Astrocyte (in vitro differentiated cells and primary cell): ENCODE results near the gene BAHCC1. TPM values are rescaled to one million over a fixed set of nuclear protein-coding genes. Genes with fewer than 3 reads are reported as not detected.

Source experiments
- DNase-seq: peaks from one replicate; pipeline ENCODE4 v3.0.0-alpha.2; 2010; ENCODE audit warnings: low read depth
- FAIRE-seq: peaks from 2 replicates; lab custom pipeline; 2011; peaks lifted over from hg19 to GRCh38; lab: Jason Lieb, UNC
- H2AFZ ChIP-seq: 2 replicates; pipeline ENCODE4 v1.6.0; 2012; ENCODE audit warnings: low read depth, low read length, inconsistent platforms
- H3K27ac ChIP-seq: 2 replicates; pipeline ENCODE4 v1.5.1; 2011; ENCODE audit warnings: low read depth, low read length, inconsistent platforms
- H3K27me3 ChIP-seq: 2 replicates; pipeline ENCODE4 v1.6.0; 2011; ENCODE audit warnings: low read length, inconsistent platforms; ENCODE audit not compliant: insufficient read depth
- H3K36me3 ChIP-seq: 2 replicates; pipeline ENCODE4 v1.5.1; 2011; ENCODE audit warnings: low read length, inconsistent platforms; ENCODE audit not compliant: insufficient read depth
- H3K4me1 ChIP-seq: 2 replicates; pipeline ENCODE4 v1.5.1; 2011; ENCODE audit warnings: low read length, inconsistent platforms; ENCODE audit not compliant: insufficient read depth
- H3K4me2 ChIP-seq: 2 replicates; pipeline ENCODE4 v1.6.0; 2012; ENCODE audit warnings: low read length, inconsistent platforms
- H3K4me3 ChIP-seq: 2 replicates; pipeline ENCODE4 v1.5.1; 2011; ENCODE audit warnings: low read depth, mild to moderate bottlenecking, low read length, inconsistent platforms; ENCODE audit not compliant: insufficient read depth
- H3K79me2 ChIP-seq: 2 replicates; pipeline ENCODE4 v1.6.0; 2012; ENCODE audit warnings: mild to moderate bottlenecking, low read length, inconsistent platforms; ENCODE audit not compliant: insufficient read depth
- H3K9ac ChIP-seq: 2 replicates; pipeline ENCODE4 v1.6.0; 2012; ENCODE audit warnings: mild to moderate bottlenecking, low read length, inconsistent platforms
- H3K9me3 ChIP-seq: 2 replicates; pipeline ENCODE4 v1.5.1; 2012; ENCODE audit warnings: low read depth, mild to moderate bottlenecking, low read length, inconsistent platforms; ENCODE audit not compliant: insufficient read depth
- H4K20me1 ChIP-seq: 2 replicates; pipeline ENCODE4 v1.6.0; 2012; ENCODE audit warnings: low read length, inconsistent platforms; ENCODE audit not compliant: insufficient read depth
- H3K27ac Mint-ChIP-seq: one replicate; pipeline ENCODE4 v1.8.0; 2021; ENCODE audit warnings: mild to moderate bottlenecking, mixed read lengths; ENCODE audit not compliant: unreplicated experiment
- H3K27me3 Mint-ChIP-seq: one replicate; pipeline ENCODE4 v1.8.0; 2021; ENCODE audit warnings: low read depth, mixed read lengths; ENCODE audit not compliant: unreplicated experiment
- H3K36me3 Mint-ChIP-seq: one replicate; pipeline ENCODE4 v1.8.0; 2021; ENCODE audit warnings: low read depth, mixed read lengths; ENCODE audit not compliant: unreplicated experiment
- H3K4me1 Mint-ChIP-seq: one replicate; pipeline ENCODE4 v1.8.0; 2021; ENCODE audit warnings: low read depth, mixed read lengths; ENCODE audit not compliant: unreplicated experiment
- H3K4me3 Mint-ChIP-seq: one replicate; pipeline ENCODE4 v1.8.0; 2021; ENCODE audit warnings: mild to moderate bottlenecking, moderate library complexity, mixed read lengths; ENCODE audit not compliant: unreplicated experiment
- H3K9me3 Mint-ChIP-seq: one replicate; pipeline ENCODE4 v1.8.0; 2021; ENCODE audit warnings: mild to moderate bottlenecking, mixed read lengths; ENCODE audit not compliant: unreplicated experiment
- EZH2 ChIP-seq: IDR thresholded peaks from 2 replicates; pipeline ENCODE4 v1.6.1; 2012; ENCODE audit warnings: mild to moderate bottlenecking, low read length, inconsistent platforms; ENCODE audit not compliant: insufficient read depth
- total RNA-seq: library from RNA; stranded (reverse); gene quantifications from 2 replicates; pipeline ENCODE4 v1.2.1, GENCODE V29; 2021
- TF ChIP-seq, protein P1 (sequence below): IDR thresholded peaks from 2 replicates; pipeline ENCODE4 v1.5.1; 2011; ENCODE audit warnings: low read depth, mild to moderate bottlenecking, inconsistent platforms, low read length, moderate library complexity; ENCODE audit not compliant: insufficient read depth

The BAHCC1 gene
- total RNA-seq, 1 donor from 2014 or later: 18.5 TPM

DNA sequence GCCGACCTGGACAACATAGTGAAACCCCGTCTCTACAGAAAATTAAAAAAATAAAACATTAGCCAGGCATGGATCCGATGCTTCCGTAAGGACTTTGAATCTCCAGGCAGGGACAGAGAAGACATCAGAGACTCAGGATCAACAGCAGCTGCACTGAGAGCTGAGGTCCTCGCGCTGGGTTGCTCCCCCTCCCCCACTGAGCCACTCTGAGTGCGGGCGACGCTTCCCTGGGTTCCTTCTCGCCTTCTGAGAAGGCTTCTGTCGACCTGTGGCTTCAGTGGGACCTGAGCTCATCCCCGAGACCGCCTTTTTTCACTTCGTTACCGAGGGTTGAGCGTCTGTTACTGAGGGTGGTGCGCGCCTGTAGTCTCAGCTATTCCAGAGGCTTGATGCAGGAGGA lies 96.9 kb downstream of the BAHCC1 start:
- Histone ChIP-seq H3K4me1 (peaks cover 3% of the 10 kb centered on the region), H3K36me3 (no peaks in the 10 kb centered on the region), H3K4me3 (no peak overlapping the region), H3K27me3 (peaks cover 16% of the 10 kb centered on the region), H2AFZ (no peak overlapping the region), H3K9ac (no peak overlapping the region), H3K9me3 (no peaks in the 10 kb centered on the region), H3K27ac (no peak overlapping the region), H3K79me2 (no peaks in the 10 kb centered on the region), H3K4me2 (no peak overlapping the region), H4K20me1 (no peaks in the 10 kb centered on the region)
- H3K4me3 Mint-ChIP-seq: no peak overlapping the region
- TF ChIP-seq, protein P1, sequence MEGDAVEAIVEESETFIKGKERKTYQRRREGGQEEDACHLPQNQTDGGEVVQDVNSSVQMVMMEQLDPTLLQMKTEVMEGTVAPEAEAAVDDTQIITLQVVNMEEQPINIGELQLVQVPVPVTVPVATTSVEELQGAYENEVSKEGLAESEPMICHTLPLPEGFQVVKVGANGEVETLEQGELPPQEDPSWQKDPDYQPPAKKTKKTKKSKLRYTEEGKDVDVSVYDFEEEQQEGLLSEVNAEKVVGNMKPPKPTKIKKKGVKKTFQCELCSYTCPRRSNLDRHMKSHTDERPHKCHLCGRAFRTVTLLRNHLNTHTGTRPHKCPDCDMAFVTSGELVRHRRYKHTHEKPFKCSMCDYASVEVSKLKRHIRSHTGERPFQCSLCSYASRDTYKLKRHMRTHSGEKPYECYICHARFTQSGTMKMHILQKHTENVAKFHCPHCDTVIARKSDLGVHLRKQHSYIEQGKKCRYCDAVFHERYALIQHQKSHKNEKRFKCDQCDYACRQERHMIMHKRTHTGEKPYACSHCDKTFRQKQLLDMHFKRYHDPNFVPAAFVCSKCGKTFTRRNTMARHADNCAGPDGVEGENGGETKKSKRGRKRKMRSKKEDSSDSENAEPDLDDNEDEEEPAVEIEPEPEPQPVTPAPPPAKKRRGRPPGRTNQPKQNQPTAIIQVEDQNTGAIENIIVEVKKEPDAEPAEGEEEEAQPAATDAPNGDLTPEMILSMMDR: no peak
- TF ChIP-seq EZH2: no peak
- peaks cover 5% of the 10 kb centered on the region for H3K4me1 Mint-ChIP-seq
- no peaks in the 10 kb centered on the region for H3K9me3 Mint-ChIP-seq
- FAIRE-seq (no peak), DNase-seq (no peak)
- H3K27me3 Mint-ChIP-seq: peaks cover 45% of the 10 kb centered on the region
- no peaks in the 10 kb centered on the region for H3K36me3 Mint-ChIP-seq
- H3K27ac Mint-ChIP-seq: no peak overlapping the region

DNA sequence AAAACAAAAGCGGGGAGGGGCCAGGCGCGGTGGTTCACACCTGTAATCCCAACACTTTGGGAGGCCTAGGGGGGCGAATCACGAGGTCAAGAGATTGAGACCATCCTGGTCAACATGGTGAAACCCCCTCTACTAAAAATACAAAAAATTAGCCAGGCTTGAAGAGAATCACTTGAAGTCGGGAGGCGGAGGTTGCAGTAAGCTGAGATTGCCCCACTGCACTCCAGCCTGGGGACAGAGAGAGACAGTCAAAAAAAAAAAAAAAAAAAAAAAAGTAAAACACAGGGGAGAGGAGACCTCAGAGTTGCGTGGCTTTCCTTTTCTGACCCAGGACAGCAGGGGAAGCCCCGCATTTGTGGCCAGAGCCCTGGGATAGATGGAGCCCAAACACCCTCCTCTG lies 97.4 kb downstream of the BAHCC1 start:
- Mint-ChIP-seq H3K36me3 (no peaks in the 10 kb centered on the region), H3K27ac (no peak overlapping the region), H3K4me1 (peaks cover 5% of the 10 kb centered on the region), H3K27me3 (peaks cover 44% of the 10 kb centered on the region), H3K4me3 (no peak overlapping the region), H3K9me3 (no peaks in the 10 kb centered on the region)
- no peaks in the 10 kb centered on the region for H3K79me2 ChIP-seq
- peaks cover 16% of the 10 kb centered on the region for H3K27me3 ChIP-seq
- no peaks in the 10 kb centered on the region for H3K36me3 ChIP-seq
- no peak overlapping the region for H3K4me3 ChIP-seq
- FAIRE-seq (no peak), DNase-seq (no peak)
- no peaks in the 10 kb centered on the region for H4K20me1 ChIP-seq
- peaks cover under 1% of the 10 kb centered on the region for H3K4me1 ChIP-seq
- no peak overlapping the region for H3K9ac ChIP-seq
- no peak overlapping the region for H3K27ac ChIP-seq
- H3K9me3 ChIP-seq: no peaks in the 10 kb centered on the region
- no peak overlapping the region for H3K4me2 ChIP-seq
- H2AFZ ChIP-seq: no peak overlapping the region
- TF ChIP-seq, protein P1: no peak
- no peak for TF ChIP-seq EZH2

DNA sequence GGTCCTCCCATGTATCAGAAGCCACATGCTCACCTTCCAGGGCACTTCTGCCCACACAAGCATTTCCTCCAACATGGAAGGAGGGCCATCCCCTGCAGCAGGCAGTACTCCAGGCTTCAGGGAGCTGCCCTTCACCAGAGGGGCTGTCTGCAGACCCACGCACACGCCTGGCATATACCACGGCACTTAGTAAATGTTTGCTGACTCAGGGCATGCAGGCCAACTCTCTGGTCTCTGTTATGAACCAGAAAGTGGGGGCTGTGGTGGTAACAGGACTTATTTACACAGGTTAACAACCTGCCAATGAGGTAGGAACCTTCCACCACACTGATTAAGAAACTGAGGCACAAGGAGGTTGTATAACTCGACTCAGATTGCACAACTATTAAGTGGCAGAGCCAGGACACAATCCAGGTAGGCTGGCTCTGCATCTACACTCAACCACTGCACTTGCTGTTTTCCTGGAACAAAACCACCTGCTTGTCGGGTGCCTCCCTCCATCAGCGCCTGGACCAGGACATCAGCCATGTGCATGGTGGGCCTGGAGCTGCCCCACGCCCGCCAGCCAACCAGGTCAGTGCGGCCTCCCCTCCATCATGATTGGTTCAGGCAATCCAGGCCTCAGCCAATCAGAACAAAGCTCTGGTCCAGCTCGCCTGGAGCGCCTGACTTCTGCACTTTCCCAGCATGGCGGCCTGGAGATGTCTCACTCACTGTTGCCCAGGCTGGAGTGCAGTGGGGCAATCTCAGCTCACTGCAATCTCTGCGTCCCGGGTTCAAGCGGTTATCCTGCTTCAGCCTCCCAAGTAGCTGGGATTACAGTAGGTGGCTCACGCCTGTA lies 98.2 kb downstream of the BAHCC1 start:
- H3K4me2 ChIP-seq: no peak overlapping the region
- Mint-ChIP-seq H3K9me3 (no peaks in the 10 kb centered on the region), H3K4me1 (peaks cover 5% of the 10 kb centered on the region), H3K27me3 (peaks cover 44% of the 10 kb centered on the region), H3K36me3 (no peaks in the 10 kb centered on the region), H3K27ac (no peak overlapping the region), H3K4me3 (no peak overlapping the region)
- TF ChIP-seq, protein P1: no peak
- TF ChIP-seq EZH2: no peak
- H3K27me3 ChIP-seq: peaks cover 16% of the 10 kb centered on the region
- no peak for DNase-seq
- H3K4me1 ChIP-seq: no peaks in the 10 kb centered on the region
- H3K79me2 ChIP-seq: no peaks in the 10 kb centered on the region
- no peak for FAIRE-seq
- H2AFZ ChIP-seq: no peak overlapping the region
- no peak overlapping the region for H3K27ac ChIP-seq
- H3K36me3 ChIP-seq: no peaks in the 10 kb centered on the region
- no peak overlapping the region for H3K9ac ChIP-seq
- no peaks in the 10 kb centered on the region for H4K20me1 ChIP-seq
- no peak overlapping the region for H3K4me3 ChIP-seq
- no peaks in the 10 kb centered on the region for H3K9me3 ChIP-seq
